Caco-2 (cell line): Measurements from ENCODE around the gene DMKN. TPM values are rescaled to one million over a fixed set of nuclear protein-coding genes. Genes with fewer than 3 reads are reported as not detected.

Experiments used
- BruUV-seq: library from RNA; stranded (reverse); fragments of 400-500 nt; replicated peaks from 2 replicates; lab custom pipeline; 2021; lab: Mats Ljungman, UMichigan
- CTCF ChIA-PET: fragments of 300-600 bp; sonication (Branson Sonifier 250); formaldehyde crosslinking; loops from one replicate; lab custom pipeline; 2022; ENCODE audit warnings: antibody characterized with exemption; lab: Charles Lee
- POLR2A ChIA-PET: fragments of 300-600 bp; sonication (Branson Sonifier 250); formaldehyde crosslinking; loops from one replicate; lab custom pipeline; 2022; ENCODE audit warnings: antibody characterized with exemption; lab: Charles Lee
- DNase-seq, 2 experiments: peaks; one replicate each; pipeline versions ENCODE4 v3.0.0 to v3.0.0-alpha.2; 2020 to 2022
- H3K27me3 ChIP-seq: replicated peaks from 2 replicates; pipeline ENCODE4 v1.6.0; 2011; ENCODE audit warnings: low read length; ENCODE audit not compliant: control insufficient read depth, insufficient read depth
- H3K36me3 ChIP-seq: 2 replicates; pipeline ENCODE4 v1.5.1; 2011; ENCODE audit warnings: low read length; ENCODE audit not compliant: control insufficient read depth, insufficient read depth
- H3K4me1 ChIP-seq: fragments of 250-450 bp; sonication (Bioruptor Pico); 2 replicates; pipeline ENCODE4 v1.5.1; 2020; ENCODE audit warnings: mild to moderate bottlenecking
- H3K4me3 ChIP-seq: 2 replicates; pipeline ENCODE4 v1.5.1; 2011; ENCODE audit warnings: low read depth, mild to moderate bottlenecking, control low read depth, low read length
- H3K9me3 ChIP-seq: fragments of 250-450 bp; sonication (Bioruptor Pico); 2 replicates; pipeline ENCODE4 v1.5.1; 2020; ENCODE audit warnings: mild to moderate bottlenecking, moderate library complexity
- H3K27ac Mint-ChIP-seq: one replicate; pipeline ENCODE4 v1.8.0; 2022; ENCODE audit warnings: mixed read lengths; ENCODE audit not compliant: unreplicated experiment
- H3K27me3 Mint-ChIP-seq: one replicate; pipeline ENCODE4 v1.8.0; 2022; ENCODE audit warnings: mixed read lengths; ENCODE audit not compliant: insufficient read depth, unreplicated experiment
- H3K36me3 Mint-ChIP-seq: one replicate; pipeline ENCODE4 v1.8.0; 2022; ENCODE audit warnings: mild to moderate bottlenecking, mixed read lengths; ENCODE audit not compliant: insufficient read depth, unreplicated experiment
- H3K4me1 Mint-ChIP-seq: one replicate; pipeline ENCODE4 v1.8.0; 2022; ENCODE audit warnings: low read depth, mixed read lengths; ENCODE audit not compliant: unreplicated experiment
- H3K4me3 Mint-ChIP-seq: one replicate; pipeline ENCODE4 v1.8.0; 2022; ENCODE audit warnings: mild to moderate bottlenecking, moderate library complexity, mixed read lengths; ENCODE audit not compliant: unreplicated experiment
- H3K9me3 Mint-ChIP-seq: one replicate; pipeline ENCODE4 v1.8.0; 2022; ENCODE audit warnings: mixed read lengths; ENCODE audit not compliant: unreplicated experiment
- intact Hi-C: fragments of 100-400 bp; cut with micrococcal nuclease; formaldehyde crosslinking; loops from one replicate; pipeline ENCODE4 v1.10.0; 2022; ENCODE audit not compliant: unreplicated experiment
- total RNA-seq: library from RNA; stranded (reverse); gene quantifications from 2 replicates; pipeline ENCODE4 v1.2.3, GENCODE V29; 2022
- TF ChIP-seq, protein P1 (sequence below), 2 experiments: fragments of 200-600 bp in 1 of 2; IDR thresholded peaks; 1 replicate in 1 of 2; 2 replicates in 1 of 2; pipeline versions ENCODE4 v1.5.1 to v1.8.0; 2011 to 2022; ENCODE audit warnings: antibody characterized with exemption in 1 of 2, control low read depth in 1 of 2, inconsistent platforms in 1 of 2, low read depth in 1 of 2, low read length in 1 of 2, mild to moderate bottlenecking in 1 of 2, moderate library complexity in 1 of 2; ENCODE audit not compliant: insufficient read depth in 1 of 2, severe bottlenecking in 1 of 2, unreplicated experiment in 1 of 2

The DMKN gene
- total RNA-seq, 1 experiment from 2014 or later: 341 TPM

- H3K27ac Mint-ChIP-seq: no peak overlapping the region
Measured at GRCh38 chr19:35460608-35461007, 52.8 kb downstream of the DMKN start.

GRCh38 chr19:35459414-35460082 is 53.9 kb downstream of the DMKN start:
- Mint-ChIP-seq H3K36me3 (no peaks in the 10 kb centered on the region), H3K27me3 (no peaks in the 10 kb centered on the region), H3K9me3 (no peaks in the 10 kb centered on the region), H3K4me1 (peaks cover 10% of the 10 kb centered on the region), H3K4me3 (no peak overlapping the region), H3K27ac (peak overlapping the region; percentile 11)
- intact Hi-C loops: loop anchor here (2.0 kb wide), 1 partner anchor 33 kb away; no protein-coding TSS in a partner anchor
- no peak for DNase-seq
- H3K36me3 ChIP-seq: no peaks in the 10 kb centered on the region
- POLR2A ChIA-PET: interaction anchor here (1.2 kb wide), 2 partner anchors 27 to 50 kb away, joined by 4 to 8 read pairs; no protein-coding TSS in a partner anchor
- peaks cover 23% of the 10 kb centered on the region for H3K4me1 ChIP-seq
- no peaks in the 10 kb centered on the region for H3K9me3 ChIP-seq
- TF ChIP-seq, protein P1, sequence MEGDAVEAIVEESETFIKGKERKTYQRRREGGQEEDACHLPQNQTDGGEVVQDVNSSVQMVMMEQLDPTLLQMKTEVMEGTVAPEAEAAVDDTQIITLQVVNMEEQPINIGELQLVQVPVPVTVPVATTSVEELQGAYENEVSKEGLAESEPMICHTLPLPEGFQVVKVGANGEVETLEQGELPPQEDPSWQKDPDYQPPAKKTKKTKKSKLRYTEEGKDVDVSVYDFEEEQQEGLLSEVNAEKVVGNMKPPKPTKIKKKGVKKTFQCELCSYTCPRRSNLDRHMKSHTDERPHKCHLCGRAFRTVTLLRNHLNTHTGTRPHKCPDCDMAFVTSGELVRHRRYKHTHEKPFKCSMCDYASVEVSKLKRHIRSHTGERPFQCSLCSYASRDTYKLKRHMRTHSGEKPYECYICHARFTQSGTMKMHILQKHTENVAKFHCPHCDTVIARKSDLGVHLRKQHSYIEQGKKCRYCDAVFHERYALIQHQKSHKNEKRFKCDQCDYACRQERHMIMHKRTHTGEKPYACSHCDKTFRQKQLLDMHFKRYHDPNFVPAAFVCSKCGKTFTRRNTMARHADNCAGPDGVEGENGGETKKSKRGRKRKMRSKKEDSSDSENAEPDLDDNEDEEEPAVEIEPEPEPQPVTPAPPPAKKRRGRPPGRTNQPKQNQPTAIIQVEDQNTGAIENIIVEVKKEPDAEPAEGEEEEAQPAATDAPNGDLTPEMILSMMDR (IDR thresholded peaks at IDR 0.05; ENCODE audit: insufficient read depth in 1 of 2, low read depth in 1 of 2, low read length in 1 of 2, severe bottlenecking in 1 of 2, unreplicated experiment in 1 of 2): no peak
- CTCF ChIA-PET: interaction anchor here (1.6 kb wide), 1 partner anchor 9 kb away, joined by 4 read pairs; no protein-coding TSS in a partner anchor
- no peaks in the 10 kb centered on the region for H3K27me3 ChIP-seq
- no peak overlapping the region for H3K4me3 ChIP-seq
- BruUV-seq: no TSS peak

More at GRCh38 chr19:35460608-35461007, 52.8 kb downstream of the DMKN start:
- intact Hi-C loops: no loop called here
- no peaks in the 10 kb centered on the region for H3K27me3 ChIP-seq
- no TSS peak for BruUV-seq
- no peaks in the 10 kb centered on the region for H3K27me3 Mint-ChIP-seq
- no peak for DNase-seq
- no peak overlapping the region for H3K4me3 Mint-ChIP-seq
- H3K4me1 Mint-ChIP-seq: peaks cover 10% of the 10 kb centered on the region
- CTCF ChIA-PET: no interaction called here
- H3K36me3 ChIP-seq: no peaks in the 10 kb centered on the region
- H3K4me1 ChIP-seq: peaks cover 23% of the 10 kb centered on the region
- no peaks in the 10 kb centered on the region for H3K36me3 Mint-ChIP-seq
- no peaks in the 10 kb centered on the region for H3K9me3 ChIP-seq
- POLR2A ChIA-PET: interaction anchor here (0.6 kb wide), 1 partner anchor 153 kb away, joined by 3 read pairs; no protein-coding TSS in a partner anchor
- TF ChIP-seq, protein P1 (IDR thresholded peaks at IDR 0.05; ENCODE audit: insufficient read depth in 1 of 2, low read depth in 1 of 2, low read length in 1 of 2, severe bottlenecking in 1 of 2, unreplicated experiment in 1 of 2): no peak
- no peaks in the 10 kb centered on the region for H3K9me3 Mint-ChIP-seq
- H3K4me3 ChIP-seq: no peak overlapping the region

DNA sequence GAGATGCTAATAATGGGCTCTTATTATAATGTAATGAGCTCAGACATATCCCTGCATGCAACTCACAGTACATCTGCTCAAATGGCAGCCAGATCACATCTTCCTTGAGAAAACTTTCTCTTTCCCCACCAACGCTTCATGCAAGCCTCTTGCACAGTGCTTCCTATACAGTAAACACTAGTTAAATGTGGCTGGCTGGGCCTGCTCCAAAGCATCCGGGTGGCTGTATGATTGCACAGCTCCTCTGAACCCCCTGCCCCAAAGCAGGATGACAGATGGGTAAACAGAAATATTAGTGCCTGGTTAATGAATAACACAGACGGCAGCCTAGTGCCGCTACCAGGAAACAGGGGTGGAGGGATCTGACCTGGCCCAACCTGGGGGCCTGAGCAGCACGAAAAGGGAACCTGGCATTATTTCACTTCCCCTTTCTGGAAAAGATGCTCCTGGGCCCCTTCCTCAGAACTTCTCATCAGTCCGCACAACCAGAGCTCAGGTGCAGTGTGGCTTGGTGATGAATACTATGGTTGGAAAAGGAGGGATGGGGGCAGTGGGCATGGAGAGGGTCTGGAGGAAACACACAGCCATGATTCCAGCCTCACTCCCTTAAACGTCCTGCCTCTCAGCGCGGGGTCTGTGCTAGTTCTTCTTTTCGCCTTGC is 54.6 kb downstream of the DMKN start:
- H3K36me3 ChIP-seq: no peaks in the 10 kb centered on the region
- ChIA-PET CTCF (interaction anchor here (0.6 to 1.6 kb wide), 4 partner anchors 9 to 106 kb away, joined by 3 to 4 read pairs (median 3); no protein-coding TSS in a partner anchor), POLR2A (interaction anchor here (0.5 to 1.2 kb wide), 3 partner anchors 28 to 191 kb away, joined by 4 to 8 read pairs (median 4); no protein-coding TSS in a partner anchor)
- H3K9me3 ChIP-seq: no peaks in the 10 kb centered on the region
- no peak overlapping the region for H3K4me3 ChIP-seq
- H3K4me3 Mint-ChIP-seq: no peak overlapping the region
- DNase-seq: peak; percentile 74 to 82
- H3K27ac Mint-ChIP-seq: peak overlapping the region; percentile 11
- H3K27me3 Mint-ChIP-seq: no peaks in the 10 kb centered on the region
- no peaks in the 10 kb centered on the region for H3K27me3 ChIP-seq
- intact Hi-C loops: loop anchor here (2.0 kb wide), 1 partner anchor 32 kb away; no protein-coding TSS in a partner anchor
- peaks cover 10% of the 10 kb centered on the region for H3K4me1 Mint-ChIP-seq
- H3K9me3 Mint-ChIP-seq: no peaks in the 10 kb centered on the region
- TF ChIP-seq, protein P1 (IDR thresholded peaks at IDR 0.05; ENCODE audit: insufficient read depth in 1 of 2, low read depth in 1 of 2, low read length in 1 of 2, severe bottlenecking in 1 of 2, unreplicated experiment in 1 of 2): no peak
- H3K4me1 ChIP-seq: peaks cover 23% of the 10 kb centered on the region
- no TSS peak for BruUV-seq
- H3K36me3 Mint-ChIP-seq: no peaks in the 10 kb centered on the region
